ENCODE measurements around the gene EIF4ENIF1. TPM values are rescaled to one million over a fixed set of nuclear protein-coding genes. Genes with fewer than 3 reads are reported as not detected.
"Not testable (repeated sequence)": the region's sequence is repeated elsewhere in the genome, so short reads cannot be mapped to it uniquely, and the experiment has no call there.

EIF4ENIF1 gene
- total RNA-seq, 1 experiment from 2014 or later: 6.2 TPM

DNA sequence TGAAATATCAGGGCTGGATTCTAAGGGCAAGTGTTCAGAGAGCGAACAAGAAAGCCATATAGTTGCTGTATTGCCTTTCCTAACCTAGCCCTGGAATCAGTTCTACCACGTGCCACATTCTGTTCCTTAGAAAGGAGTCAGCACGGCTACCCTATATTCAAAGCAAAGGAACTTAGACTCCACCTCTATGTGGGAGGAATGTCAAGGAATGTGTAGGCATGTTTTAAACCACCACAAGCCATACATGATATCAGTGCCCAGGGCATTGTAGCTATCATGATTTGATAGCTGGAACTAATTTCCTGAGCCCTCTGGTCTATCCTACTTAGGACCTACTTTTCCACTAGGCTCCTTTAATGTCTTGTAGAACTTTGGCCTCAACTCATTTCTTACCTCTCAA is 2.5 kb upstream of the EIF4ENIF1 start:
- no peak for DNase-seq (ENCODE audit: low spot score)

- no peak for DNase-seq (ENCODE audit: low spot score)
Observed at GRCh38 chr22:31491218-31491962, 1.7 kb upstream of the EIF4ENIF1 start.

- peak; percentile 52 for DNase-seq (ENCODE audit: low spot score)
Observed at GRCh38 chr22:31490496-31490925, 869 bp upstream of the EIF4ENIF1 start.

- peak; percentile 13 for DNase-seq (ENCODE audit: low spot score)
Observed at GRCh38 chr22:31488988-31489617, 539 bp downstream of the EIF4ENIF1 start.

GRCh38 chr22:31488346-31488883 is 1.2 kb downstream of the EIF4ENIF1 start:
- no peak for DNase-seq (ENCODE audit: low spot score)

DNA sequence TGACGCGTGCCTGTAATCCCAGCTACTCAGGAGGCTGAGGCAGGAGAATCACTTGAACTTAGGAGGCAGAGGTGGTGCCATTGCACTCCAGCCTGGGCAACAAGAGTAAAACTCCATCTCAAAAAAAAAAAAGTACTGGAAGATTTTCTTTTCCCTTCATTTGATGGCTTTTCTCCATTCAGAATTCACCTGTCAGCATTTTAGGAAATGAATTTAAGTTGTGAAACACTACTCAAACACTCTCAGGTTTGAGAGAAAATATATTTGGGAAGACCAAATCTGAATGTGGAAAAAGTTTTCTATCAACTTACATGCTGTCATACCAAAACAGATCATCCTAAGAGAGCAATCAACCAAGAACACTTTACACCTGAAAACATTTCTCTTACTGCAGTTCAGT is 2.7 kb downstream of the EIF4ENIF1 start:
- no peak for DNase-seq (ENCODE audit: low spot score)

DNA sequence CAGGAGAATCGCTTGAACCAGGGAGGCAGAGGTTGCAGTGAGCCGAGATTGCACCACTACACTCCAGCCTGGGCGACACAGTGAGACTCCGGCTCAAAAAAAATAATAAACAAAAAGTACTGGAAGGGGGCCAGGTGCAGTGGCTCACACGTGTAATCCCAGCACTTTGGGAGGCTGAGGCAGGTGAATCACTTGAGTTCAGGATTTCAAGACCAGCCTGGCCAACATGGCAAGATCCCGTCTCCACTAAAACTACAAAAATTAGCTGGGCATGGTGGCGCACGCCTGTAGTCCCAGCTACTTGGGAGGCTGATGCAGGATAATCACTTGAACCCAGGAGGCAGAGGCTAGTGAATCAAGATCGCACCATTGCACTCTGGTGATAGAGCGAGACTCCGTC is 3.3 kb downstream of the EIF4ENIF1 start:
- not testable (repeated sequence) for DNase-seq (ENCODE audit: low spot score)

- DNase-seq (ENCODE audit: low spot score): not testable (repeated sequence)
Observed at GRCh38 chr22:31482470-31482869, 7.2 kb downstream of the EIF4ENIF1 start.

DNA sequence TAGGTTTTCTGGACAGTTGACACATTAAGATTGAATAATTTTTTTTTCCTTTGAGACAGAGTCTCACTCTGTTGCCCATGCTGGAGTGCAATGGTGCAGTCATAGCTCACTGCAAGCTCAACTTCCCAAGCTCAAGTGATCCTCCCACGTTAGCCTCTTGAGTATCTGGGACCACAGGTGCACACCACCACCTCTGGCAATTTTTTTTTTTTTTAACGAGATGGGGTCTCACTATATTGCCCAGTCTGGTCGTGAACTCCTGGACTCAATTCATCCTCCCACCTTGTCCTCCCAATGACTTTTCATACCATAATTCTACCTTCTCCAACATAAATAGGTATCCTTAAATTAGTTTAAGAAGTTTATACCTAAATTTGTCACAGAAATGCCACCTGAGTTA is 8.5 kb downstream of the EIF4ENIF1 start:
- DNase-seq (ENCODE audit: low spot score): no peak

- DNase-seq (ENCODE audit: low spot score): no peak
Observed at GRCh38 chr22:31477329-31477728, 12.3 kb downstream of the EIF4ENIF1 start.

DNA sequence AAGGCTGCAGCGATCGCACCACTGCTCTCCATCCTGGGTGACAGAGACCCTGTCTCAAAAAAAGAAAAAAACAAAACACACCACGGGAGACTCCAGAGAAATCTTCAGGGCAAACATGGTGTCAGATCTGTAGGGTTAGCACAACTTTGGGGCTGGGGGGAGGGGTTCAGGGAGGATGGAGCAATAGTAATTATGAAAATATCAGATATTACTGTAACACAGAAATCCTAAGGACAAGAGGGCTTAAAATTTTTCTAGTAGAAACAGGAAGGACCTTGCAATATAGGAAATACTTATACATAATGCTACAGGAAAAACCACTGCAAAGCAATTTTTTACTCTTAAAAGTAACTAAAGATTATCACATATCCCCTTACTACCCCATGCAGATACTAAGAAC is 13.8 kb downstream of the EIF4ENIF1 start:
- DNase-seq (ENCODE audit: low spot score): no peak

- DNase-seq (ENCODE audit: low spot score): no peak
Observed at GRCh38 chr22:31474743-31475142, 14.9 kb downstream of the EIF4ENIF1 start.

DNA sequence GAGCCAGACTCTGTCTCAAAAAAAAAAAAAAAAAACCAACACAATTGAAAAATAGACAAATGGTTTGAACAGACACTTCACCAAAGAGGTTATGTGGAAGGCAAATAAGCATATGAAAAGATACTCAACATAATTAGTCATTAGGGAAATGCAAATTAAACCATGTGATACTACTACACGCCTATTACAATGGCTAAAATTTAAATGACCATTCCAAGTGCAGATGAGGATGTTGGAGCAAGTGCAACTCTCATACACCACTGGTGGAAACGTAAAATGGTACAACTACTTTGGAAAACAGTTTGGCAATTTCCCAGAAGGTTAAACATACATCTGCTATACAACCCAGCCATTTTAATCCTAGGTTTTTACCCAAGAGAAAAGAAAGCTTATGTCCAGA is 24.3 kb downstream of the EIF4ENIF1 start:
- no peak for DNase-seq (ENCODE audit: low spot score)

DNA sequence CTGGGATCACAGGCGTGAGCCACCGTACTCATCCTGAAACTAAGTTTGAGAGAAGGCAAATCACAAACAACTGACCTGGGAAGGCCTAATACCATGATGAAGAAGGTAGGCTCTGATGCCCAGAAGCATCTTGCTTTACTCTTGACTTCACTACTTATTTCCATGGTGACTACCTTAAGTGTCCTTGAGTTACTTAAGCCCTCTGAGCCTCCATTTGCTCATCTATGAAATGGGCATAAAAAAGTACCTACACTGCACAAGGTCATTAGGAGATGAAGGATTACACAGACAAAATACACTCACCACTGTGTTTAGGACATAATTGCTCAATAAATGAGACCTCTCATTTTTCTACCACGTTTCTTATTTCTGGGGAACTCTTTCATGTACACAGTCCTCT is 27.9 kb downstream of the EIF4ENIF1 start:
- no peak for DNase-seq (ENCODE audit: low spot score)

GRCh38 chr22:31451709-31452571 is 37.7 kb downstream of the EIF4ENIF1 start:
- DNase-seq (ENCODE audit: low spot score): peak; percentile 14

DNA sequence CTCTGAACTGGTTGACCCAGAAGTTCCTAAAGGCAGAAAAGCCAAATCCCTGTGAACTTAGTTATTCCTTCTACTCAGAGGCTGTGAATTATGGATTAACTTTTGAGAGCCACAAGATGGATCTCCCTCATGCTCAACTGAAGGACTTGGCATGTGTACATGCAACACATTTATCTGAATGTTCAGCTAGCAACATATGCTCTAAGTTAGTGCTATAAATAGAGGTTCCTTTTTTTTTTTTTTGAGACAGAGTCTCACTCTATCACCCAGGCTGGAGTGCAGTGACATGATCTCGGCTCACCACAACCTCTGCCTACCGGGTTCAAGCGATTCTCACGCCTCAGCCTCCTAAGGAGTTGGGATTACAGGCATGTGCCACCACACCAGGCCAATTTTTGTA is 40.1 kb downstream of the EIF4ENIF1 start:
- no peak for DNase-seq (ENCODE audit: low spot score)

- no peak for DNase-seq (ENCODE audit: low spot score)
Observed at GRCh38 chr22:31448382-31448781, 41.3 kb downstream of the EIF4ENIF1 start.

DNA sequence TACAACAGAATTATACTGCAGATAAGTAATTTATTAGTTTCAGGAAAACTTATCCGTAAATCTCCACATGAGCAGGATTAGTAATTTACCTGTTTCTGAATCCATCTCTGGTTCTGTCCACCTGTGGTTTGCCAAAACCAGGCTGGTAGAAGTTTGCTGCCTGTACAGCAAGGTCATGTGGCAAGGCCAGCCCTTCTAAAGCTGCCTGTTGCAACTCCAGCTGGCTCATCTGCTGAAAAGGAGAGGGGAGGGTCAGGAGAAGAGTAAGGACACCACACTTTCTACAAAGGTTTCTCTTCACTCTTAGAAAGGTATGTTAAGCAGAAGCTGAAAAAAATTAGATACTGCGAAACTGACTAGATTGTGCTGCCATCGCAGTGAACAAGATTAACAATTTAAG is 42.3 kb downstream of the EIF4ENIF1 start:
- no peak for DNase-seq (ENCODE audit: low spot score)

GRCh38 chr22:31446767-31447166 is 42.9 kb downstream of the EIF4ENIF1 start:
- DNase-seq (ENCODE audit: low spot score): no peak

GRCh38 chr22:31446208-31446607 is 43.4 kb downstream of the EIF4ENIF1 start:
- no peak for DNase-seq (ENCODE audit: low spot score)

DNA sequence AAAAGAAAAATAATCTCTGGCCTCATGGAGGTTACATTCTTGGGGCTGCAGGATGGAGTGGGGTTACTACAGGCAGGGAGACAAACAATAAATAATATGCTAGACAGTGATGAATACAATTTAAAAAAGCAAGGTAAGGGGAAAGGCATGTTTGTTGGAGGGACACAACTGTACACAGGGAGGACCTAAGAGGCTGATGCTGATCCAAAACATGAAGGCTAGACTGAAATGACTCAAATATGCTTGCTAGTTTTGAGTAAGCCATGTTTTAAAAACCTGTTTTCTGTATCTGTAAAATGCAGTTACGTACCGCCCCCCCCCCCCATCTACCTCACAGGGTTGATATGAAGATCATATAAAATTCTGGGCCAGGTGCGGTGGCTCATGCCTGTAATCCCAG is 44.0 kb downstream of the EIF4ENIF1 start:
- DNase-seq (ENCODE audit: low spot score): no peak

GRCh38 chr22:31443516-31443915 is 46.1 kb downstream of the EIF4ENIF1 start:
- no peak for DNase-seq (ENCODE audit: low spot score)
